Body of pancreas (tissue), 4 donors: ENCODE data around the gene SLC7A6. TPM values are rescaled to one million over a fixed set of nuclear protein-coding genes. Genes with fewer than 3 reads are reported as not detected.

ENCODE experiments used
- ATAC-seq: fragments of 150-250 bp; one replicate; pipeline ENCODE4 v1.9.1; 2016
- DNase-seq, 4 donors: peaks; one replicate each; pipeline ENCODE4 v3.0.0-alpha.2; 2019
- H3K27ac ChIP-seq, 4 donors: fragments of 200-600 bp; sonication (generic); 1 replicate in 3 of 4; 2 replicates in 1 of 4; pipeline versions ENCODE4 v1.5.1 to v1.6.1; 2016 to 2019; ENCODE audit warnings: mild to moderate bottlenecking in 1 of 4, mixed read lengths in 1 of 4, moderate library complexity in 1 of 4
- H3K27me3 ChIP-seq, 2 donors: fragments of 200-600 bp; sonication (generic); one replicate each; pipeline ENCODE4 v1.6.0; 2016; ENCODE audit warnings: mild to moderate bottlenecking in 1 of 2
- H3K36me3 ChIP-seq, 2 donors: fragments of 200-600 bp; sonication (generic); replicated peaks in 1 of 2; 2 replicates each; pipeline ENCODE4 v1.5.1; 2016; ENCODE audit warnings: low read depth in 2 of 2; ENCODE audit not compliant: insufficient read depth in 1 of 2
- H3K4me1 ChIP-seq: fragments of 200-600 bp; sonication (generic); one replicate; pipeline ENCODE4 v1.6.0; 2016
- H3K4me3 ChIP-seq, 2 donors: fragments of 200-600 bp; sonication (generic); 1 replicate in 1 of 2; 2 replicates in 1 of 2; pipeline ENCODE4 v1.5.1; 2016 to 2019
- H3K9me3 ChIP-seq, 3 donors: fragments of 200-600 bp; sonication (generic); 1 replicate in 2 of 3; 2 replicates in 1 of 3; pipeline ENCODE4 v1.5.1; 2016
- POLR2A ChIP-seq, 3 donors: fragments of 450-650 bp; IDR thresholded peaks; one replicate each; pipeline ENCODE4 v1.6.1; 2016; ENCODE audit warnings: antibody characterized with exemption in 3 of 3, mild to moderate bottlenecking in 2 of 3
- WGBS, 2 donors: methylation state at CpG; one replicate each; pipeline ENCODE4 v1.1.5; 2017; 5-methylcytosine and 5-hydroxymethylcytosine counted together
- intact Hi-C: fragments of 100-400 bp; cut with DNase I; formaldehyde crosslinking; loops from one replicate; pipeline ENCODE4 v1.15.1; 2023
- total RNA-seq, 2 donors: library from RNA; depleted of rRNA; stranded (reverse); fragments of >200 nt; gene quantifications; one replicate each; pipeline ENCODE4 v1.1.0, GENCODE V29; 2016
- TF ChIP-seq, protein P1 (sequence below), 7 experiments: fragments of 450-650 bp in 4 of 7; fragments of 200-600 bp in 3 of 7; sonication (generic) in 3 of 7; IDR thresholded peaks; one replicate each; pipeline ENCODE4 v1.5.1; 2016 to 2019; ENCODE audit warnings: antibody characterized with exemption in 7 of 7

Gene SLC7A6
- 10 to 100 TPM; 10.9 to 23.4 TPM for total RNA-seq

DNA sequence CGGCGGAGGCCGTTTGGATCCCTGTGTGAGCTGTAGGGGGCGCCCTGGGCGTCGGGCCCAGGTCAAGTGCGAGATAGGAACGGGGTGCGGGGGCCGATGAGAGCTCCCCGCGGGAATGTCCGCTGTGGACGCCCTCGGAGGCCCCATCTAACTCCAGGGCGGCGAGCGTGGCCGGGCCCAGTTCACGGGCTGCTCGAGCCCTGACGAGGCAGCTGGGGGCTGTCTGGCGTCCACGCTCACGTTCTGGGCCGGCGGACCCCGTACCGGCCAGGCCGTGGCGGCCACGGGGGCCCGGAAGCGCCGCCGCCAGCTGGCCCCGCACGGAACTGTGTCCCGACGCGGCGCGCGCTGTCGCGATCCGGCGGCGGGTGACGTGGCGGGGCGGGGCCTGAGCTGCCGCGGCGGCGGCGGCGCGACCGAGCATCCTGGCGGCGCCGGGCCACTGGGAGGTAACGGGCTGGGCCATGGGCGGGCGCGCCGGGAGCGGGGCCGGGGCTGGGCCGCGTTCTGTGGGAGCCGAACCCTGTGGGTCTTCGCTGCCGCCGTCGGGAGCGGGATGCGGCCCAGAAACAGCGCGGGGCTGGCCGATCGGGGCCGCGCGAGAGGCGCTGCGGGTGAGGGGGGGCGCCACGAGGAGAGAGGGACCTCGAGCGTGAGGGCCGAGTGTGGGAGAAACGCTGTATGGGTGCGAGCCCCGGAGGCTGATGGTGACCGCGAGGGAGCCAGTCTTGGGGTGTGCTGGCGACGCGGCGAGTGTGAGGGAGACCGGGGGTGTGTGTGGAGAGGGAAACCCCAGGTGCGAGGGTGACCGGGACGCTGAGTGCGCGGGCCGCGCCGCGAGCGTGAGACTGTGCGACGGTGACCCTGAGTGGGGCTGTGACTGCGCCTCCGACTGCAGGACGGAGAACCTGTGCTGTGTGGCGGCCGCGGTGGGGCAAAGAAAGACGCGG is at the start of gene SLC7A6:
Gene SLC7A6 (plus strand): TSS at position 399 of the 950 bp plus-strand sequence. CDS start 10,201 bp downstream, outside the sequence.
- Histone ChIP-seq H3K4me1 (peaks cover 17% of the 10 kb centered on the region), H3K36me3 (no peaks in the 10 kb centered on the region), H3K27me3 (no peaks in the 10 kb centered on the region), H3K9me3 (no peaks in the 10 kb centered on the region), H3K27ac (peak within 1 kb of the TSS; percentile 59 to 84 (median 72)), H3K4me3 (peak within 1 kb of the TSS; percentile 34 to 64)
- peak in 2 of 3 donors; percentile 8 to 24 for TF ChIP-seq POLR2A (IDR thresholded peaks at IDR 0.05)
- TF ChIP-seq, protein P1, sequence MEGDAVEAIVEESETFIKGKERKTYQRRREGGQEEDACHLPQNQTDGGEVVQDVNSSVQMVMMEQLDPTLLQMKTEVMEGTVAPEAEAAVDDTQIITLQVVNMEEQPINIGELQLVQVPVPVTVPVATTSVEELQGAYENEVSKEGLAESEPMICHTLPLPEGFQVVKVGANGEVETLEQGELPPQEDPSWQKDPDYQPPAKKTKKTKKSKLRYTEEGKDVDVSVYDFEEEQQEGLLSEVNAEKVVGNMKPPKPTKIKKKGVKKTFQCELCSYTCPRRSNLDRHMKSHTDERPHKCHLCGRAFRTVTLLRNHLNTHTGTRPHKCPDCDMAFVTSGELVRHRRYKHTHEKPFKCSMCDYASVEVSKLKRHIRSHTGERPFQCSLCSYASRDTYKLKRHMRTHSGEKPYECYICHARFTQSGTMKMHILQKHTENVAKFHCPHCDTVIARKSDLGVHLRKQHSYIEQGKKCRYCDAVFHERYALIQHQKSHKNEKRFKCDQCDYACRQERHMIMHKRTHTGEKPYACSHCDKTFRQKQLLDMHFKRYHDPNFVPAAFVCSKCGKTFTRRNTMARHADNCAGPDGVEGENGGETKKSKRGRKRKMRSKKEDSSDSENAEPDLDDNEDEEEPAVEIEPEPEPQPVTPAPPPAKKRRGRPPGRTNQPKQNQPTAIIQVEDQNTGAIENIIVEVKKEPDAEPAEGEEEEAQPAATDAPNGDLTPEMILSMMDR (IDR thresholded peaks at IDR 0.05): peak; percentile 45 to 70 (median 61)
- WGBS, 2 donors: 0% methylated on average over 15 to 62 of the region's 123 CpGs
- intact Hi-C loops: loop anchor here (5.0 kb wide), 1 partner anchor 63 kb away; no protein-coding TSS in a partner anchor
- ATAC-seq (peak; percentile 83), DNase-seq (peak; percentile 65 to 77 (median 68))

- Histone ChIP-seq H3K27ac (peak overlapping the region in 1 of 4 donors; percentile 38), H3K4me1 (peaks cover 24% of the 10 kb centered on the region), H3K4me3 (no peak overlapping the region), H3K27me3 (no peaks in the 10 kb centered on the region), H3K9me3 (no peaks in the 10 kb centered on the region), H3K36me3 (no peaks in the 10 kb centered on the region)
- DNase-seq: no peak
- ATAC-seq: no peak
- 70 to 84% methylated on average over 3 of the region's 3 CpGs for WGBS, 2 donors
- intact Hi-C loops: no loop called here
- TF ChIP-seq, protein P1 (IDR thresholded peaks at IDR 0.05): no peak
These were observed 49.6 kb upstream of the SLC7A6 start for GRCh38 chr16:68214726-68215125.

DNA sequence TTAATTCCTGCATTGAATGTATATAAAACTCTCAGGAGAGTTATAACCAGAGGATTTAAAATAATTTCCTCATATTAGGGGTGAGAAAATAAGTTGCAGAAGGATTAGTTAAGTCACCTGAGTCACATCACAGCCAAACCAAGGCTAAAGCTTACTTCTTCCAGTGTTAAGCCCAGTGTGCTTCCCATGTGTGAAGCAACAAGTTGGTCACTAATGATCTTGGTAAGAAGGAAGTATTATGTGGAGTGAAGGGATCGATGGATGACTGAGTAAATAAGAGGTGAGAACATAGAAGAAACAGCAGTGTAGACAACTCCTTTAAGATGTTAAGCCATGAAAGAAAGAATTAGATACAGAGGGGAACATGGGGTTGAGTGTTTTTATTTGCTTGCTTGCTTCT is 49.0 kb upstream of the SLC7A6 start:
- DNase-seq (no peak), ATAC-seq (peak; percentile 57)
- Histone ChIP-seq H3K4me3 (no peak overlapping the region), H3K36me3 (no peaks in the 10 kb centered on the region), H3K27me3 (no peaks in the 10 kb centered on the region), H3K9me3 (no peaks in the 10 kb centered on the region), H3K4me1 (peaks cover 24% of the 10 kb centered on the region), H3K27ac (peak overlapping the region in 2 of 4 donors; percentile 25 to 38)
- TF ChIP-seq, protein P1 (IDR thresholded peaks at IDR 0.05): no peak
- TF ChIP-seq POLR2A (IDR thresholded peaks at IDR 0.05): no peak
- whole genome bisulfite sequencing, 2 donors: 56 to 73% methylated on average over 1 of the region's 1 CpG
- intact Hi-C loops: no loop called here

DNA sequence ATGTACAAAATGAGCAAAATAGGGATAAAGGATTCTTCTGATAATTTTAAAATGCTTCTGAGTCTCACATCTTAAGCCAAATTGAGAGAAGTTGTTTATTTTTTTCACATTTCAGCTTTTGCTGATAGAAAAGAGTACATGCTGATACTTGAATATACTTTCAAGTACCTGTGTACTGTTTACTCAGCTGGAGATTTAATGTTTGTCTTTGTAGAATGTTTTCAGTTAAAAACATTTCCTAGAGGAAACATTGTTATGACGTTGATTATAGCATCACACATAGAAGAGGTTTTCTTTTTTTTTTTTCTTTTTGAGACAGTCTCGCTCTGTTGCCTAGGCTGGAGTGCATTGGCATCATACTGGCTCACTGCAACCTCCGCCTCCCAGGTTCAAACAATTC is 48.1 kb upstream of the SLC7A6 start:
- Histone ChIP-seq H3K27ac (peak overlapping the region in 2 of 4 donors; percentile 40 to 65), H3K4me1 (peaks cover 24% of the 10 kb centered on the region), H3K9me3 (no peaks in the 10 kb centered on the region), H3K27me3 (no peaks in the 10 kb centered on the region), H3K36me3 (no peaks in the 10 kb centered on the region), H3K4me3 (no peak overlapping the region)
- peak; percentile 67 for ATAC-seq
- intact Hi-C loops: no loop called here
- no peak for DNase-seq
- TF ChIP-seq, protein P1 (IDR thresholded peaks at IDR 0.05): no peak
- TF ChIP-seq POLR2A (IDR thresholded peaks at IDR 0.05): no peak
- 75 to 81% methylated on average over 3 of the region's 3 CpGs for WGBS, 2 donors
